Measurements from ENCODE around the gene MTR.

MTR gene

GRCh38 chr1:236795035-236795756, at the start of gene MTR:
MTR (plus strand) TSS chr1:236795292; CDS start chr1:236795704, 412 bp downstream.
- peak; percentile 95 for DNase-seq

DNA sequence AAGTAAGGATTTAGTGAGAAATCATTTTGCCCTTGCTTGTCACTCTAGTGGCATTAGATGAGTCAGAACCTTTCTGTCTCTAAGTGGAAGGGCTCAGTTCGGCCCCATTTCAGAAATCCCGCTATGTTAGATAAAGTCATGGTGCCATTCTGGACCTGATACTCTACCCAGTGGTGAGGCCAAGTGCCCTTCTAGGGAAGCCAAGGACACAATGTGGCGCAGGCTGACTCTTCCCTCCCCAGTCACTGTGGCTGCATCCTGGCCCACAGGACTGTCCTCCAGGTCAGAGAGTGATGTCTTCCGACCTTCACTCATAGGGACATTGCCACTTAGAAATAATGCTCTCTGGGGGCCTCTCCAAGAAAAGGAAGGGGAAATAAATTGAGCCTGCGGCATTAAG, 48.3 kb upstream of the MTR start:
- DNase-seq = no peak

DNA sequence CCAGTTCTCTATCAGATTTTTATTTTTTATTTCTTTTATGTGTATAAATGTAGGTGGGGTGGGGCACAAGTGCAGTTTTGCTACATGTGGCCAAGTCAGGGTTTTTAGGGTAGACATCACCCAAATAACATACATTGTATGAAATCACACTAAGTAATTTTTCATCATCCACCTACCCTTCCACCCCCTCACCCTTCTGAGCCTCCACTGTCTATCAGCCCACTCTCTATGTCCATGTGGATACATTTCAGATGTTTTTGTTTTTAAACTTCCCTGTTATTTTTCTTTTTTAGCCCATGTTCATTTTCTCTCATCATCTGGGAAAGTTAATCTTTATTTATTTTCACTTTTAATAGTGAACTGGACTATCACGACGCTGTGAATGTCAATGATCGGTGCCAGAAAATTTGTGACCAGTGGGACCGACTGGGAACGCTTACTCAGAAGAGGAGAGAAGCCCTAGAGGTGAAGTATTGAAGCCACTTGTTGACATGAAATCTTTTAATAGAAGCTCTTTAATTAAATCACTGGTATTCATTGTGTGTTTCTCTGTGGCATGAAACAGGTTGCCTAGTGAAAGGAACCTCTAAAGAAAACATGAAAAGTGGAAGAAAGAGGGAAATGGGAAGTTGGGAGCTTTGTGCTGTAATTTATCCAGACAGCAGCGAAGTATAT, 47.6 kb upstream of the MTR start:
- DNase-seq = no peak

DNA sequence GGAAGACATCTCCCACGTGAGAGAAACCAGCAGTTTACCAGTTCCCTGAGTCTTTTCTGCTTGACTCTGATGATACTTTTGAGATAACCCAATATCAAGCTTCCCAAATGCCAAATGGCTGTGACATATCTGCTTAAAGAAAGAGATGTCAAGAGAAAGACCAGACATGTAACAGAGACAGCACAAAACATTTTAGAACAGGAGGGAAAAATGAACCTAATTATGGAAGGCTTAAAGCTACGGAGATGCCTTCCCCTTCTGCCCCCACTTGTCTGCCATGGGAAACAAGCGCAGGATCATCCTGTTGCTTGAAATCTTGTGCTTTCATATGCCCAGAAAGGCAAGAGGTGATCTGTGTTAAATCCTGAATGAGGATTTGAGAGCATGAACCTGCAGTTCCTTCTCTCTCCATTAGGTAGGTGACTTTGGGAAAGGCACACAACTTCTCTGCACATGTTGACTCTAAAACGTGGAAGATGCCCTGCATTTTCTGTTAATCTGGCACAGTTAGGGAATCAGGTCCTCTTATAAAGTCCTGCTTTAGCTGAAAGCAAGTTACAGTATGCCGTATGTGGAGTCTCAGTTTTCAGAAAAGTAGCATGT, 46.7 kb upstream of the MTR start:
- DNase-seq = no peak

- DNase-seq = no peak
These were observed 44.2 kb upstream of the MTR start for GRCh38 chr1:236750928-236751327.

DNA sequence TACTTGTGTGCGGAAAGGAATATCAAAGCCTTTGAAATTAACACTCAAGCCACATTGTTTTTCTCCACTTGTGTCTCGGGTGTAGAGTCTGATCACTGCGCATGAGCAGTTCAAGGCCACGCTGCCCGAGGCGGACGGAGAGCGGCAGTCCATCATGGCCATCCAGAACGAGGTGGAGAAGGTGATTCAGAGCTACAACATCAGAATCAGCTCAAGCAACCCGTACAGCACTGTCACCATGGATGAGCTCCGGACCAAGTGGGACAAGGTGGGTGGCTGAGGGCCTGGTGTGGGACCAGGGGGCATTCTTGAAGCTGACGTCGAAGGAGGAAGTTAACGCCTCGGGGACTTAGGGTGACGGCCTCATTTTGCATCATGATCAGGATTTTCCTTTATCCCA, 43.7 kb upstream of the MTR start:
- no peak for DNase-seq

- DNase-seq = no peak
These were observed 43.2 kb upstream of the MTR start for GRCh38 chr1:236751935-236752334.

DNA sequence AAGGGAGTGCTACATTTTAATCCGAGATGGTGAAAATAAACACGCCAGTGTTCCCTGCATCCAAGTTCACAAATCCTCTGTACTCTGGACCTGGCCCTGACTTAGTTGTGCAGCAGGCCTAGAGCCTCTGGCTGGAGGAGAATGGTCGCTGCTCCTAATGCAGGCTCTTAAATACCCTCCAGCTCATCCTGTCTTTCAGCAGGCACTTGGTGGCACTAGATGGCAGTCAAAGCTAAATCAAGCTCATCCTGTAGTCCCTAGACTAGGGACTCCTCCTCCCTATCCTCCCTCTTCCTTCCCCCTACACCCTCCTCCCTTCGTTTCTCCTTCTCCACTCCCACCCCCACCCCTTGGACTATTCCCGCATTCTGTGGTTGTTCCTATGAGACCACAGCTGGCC, 41.6 kb upstream of the MTR start:
- no peak for DNase-seq

- DNase-seq = no peak
These were observed 41.1 kb upstream of the MTR start for GRCh38 chr1:236753964-236754363.

DNA sequence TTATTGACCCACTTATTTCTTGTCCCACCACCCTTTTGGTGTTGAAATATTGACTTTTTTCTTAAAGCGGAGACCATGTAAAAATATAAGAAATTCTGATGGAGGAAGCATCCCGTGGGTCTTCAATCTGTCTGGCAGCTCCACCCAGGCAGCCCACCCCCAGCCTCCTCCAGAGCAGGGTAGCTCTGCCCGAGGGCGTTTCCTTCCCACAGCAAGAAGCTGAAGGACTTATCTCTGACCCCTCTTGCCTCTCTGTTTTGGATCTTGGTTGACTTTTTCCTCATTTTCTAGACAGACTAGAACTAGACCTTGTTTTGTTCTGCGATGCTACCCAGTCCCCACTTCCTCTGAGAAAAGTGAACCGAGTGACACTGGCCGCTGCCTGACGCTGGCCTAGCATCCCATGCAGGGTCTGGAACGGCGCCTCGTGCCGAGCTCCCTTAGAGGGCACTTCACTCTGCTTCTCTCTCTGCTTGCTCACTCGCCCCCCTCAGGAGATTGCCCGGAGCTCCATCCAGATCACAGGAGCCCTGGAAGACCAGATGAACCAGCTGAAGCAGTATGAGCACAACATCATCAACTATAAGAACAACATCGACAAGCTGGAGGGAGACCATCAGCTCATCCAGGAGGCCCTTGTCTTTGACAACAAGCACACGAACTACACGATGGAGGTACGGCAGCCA, 40.4 kb upstream of the MTR start:
- DNase-seq = no peak

- DNase-seq = no peak
These were observed 37.5 kb upstream of the MTR start for GRCh38 chr1:236757640-236758039.

DNA sequence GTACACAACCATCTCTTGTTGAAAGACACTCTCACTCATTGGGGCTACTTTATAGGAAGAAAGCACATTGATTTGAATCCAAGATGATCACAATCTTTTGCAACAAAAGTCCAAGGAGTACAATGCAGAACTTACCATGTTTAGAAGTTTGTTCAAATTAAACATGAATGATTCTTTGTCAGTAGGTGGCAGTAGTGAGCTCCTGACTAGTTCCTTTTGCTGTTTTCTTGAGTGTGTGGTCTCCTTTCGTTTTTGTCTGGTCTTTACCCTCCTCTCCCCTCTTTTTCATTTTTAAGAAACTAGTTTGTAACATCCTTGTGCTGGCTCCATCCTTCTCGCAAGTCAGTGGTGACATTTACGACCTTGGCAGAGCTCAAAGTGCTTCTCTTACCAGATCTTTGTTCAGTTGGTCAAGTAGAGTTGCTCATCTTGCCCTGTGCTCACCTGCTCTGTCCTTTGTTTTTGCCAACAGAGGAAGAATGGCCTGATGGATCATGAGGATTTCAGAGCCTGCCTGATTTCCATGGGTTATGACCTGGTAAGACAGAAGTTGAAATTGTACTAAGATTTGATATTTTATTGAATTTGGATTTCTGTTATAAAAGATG, 35.7 kb upstream of the MTR start:
- DNase-seq = no peak

DNA sequence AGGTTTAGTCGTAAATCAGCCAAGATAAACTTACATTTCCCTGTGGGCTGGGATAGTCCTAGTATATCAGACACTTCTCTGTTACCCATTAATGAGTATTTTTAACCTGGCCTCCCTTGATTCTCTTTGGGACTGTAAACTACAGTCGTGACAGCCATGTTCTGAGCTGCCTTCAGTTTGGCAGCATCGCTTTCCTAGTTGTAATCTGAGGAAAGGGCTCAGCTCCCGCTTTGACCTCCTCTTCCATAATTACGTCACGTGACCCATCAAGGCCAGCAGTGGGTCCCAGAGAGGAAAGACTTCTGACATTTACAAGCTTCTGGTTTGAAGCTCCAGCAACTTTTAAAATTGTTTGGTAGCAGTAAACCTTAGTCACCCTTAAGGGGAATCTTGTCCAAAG, 34.6 kb upstream of the MTR start:
- DNase-seq = no peak

- DNase-seq = no peak
These were observed 34.1 kb upstream of the MTR start for GRCh38 chr1:236760986-236761385.

GRCh38 chr1:236761397-236762132, 33.5 kb upstream of the MTR start:
- no peak for DNase-seq

GRCh38 chr1:236762410-236762809, 32.7 kb upstream of the MTR start:
- no peak for DNase-seq

DNA sequence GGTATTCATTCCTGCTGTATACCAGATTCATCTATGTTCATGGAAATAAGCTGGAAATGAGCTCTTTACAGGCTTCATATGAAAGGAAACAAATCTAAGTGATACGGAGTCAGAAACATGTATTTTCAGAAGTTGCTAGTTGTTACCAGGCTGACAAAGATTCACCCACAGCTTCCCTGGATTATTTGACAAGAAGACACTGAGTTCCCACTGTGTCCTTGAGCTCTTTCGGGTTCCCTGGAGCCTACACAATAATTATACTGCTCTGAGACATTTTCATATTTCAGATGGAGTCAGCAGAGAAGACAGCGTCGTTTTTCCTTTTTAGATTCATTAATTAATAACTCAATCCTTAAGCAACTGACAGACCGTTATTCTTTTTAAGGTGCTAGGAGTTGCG, 29.3 kb upstream of the MTR start:
- DNase-seq = no peak

DNA sequence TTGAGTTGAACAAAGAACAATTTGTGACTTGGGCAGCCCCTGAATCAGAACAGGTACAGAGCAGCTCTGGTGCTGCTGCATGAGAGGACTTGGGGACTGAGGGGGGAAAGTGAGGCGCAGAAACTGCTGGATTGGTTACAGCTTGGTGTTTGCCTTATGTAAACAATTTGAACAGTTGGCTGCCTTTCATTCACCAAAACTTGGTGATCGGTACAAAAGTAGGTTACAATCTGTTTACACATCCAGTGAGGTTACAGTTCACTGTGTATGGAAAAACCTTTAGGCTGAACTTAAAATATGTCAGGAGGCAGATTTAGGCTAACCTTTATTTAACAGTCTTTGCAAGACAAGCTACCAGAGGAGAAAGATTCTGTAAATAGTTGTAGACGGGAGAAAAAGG, 28.6 kb upstream of the MTR start:
- DNase-seq = no peak

DNA sequence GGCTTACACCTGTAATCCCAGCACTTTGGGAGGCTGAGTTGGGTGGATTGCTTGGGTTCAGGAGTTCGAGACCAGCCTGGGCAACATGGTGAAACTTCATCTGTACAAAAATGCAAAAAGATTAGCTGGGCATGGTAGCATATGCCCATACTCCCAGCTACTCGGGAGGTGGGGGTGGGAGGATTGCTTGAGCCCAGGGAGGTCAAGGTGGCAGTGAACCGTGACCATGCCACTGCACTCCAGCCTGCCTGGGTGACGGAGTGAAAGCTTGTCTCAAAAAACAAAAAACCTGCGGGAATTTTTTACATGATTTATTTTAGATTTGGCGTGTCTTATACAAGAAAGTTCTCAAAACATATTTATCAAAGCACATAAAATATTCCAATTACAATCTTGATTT, 27.8 kb upstream of the MTR start:
- no peak for DNase-seq

- DNase-seq = no peak
These were observed 26.5 kb upstream of the MTR start for GRCh38 chr1:236768601-236769000.

GRCh38 chr1:236773919-236774318, 21.2 kb upstream of the MTR start:
- no peak for DNase-seq

DNA sequence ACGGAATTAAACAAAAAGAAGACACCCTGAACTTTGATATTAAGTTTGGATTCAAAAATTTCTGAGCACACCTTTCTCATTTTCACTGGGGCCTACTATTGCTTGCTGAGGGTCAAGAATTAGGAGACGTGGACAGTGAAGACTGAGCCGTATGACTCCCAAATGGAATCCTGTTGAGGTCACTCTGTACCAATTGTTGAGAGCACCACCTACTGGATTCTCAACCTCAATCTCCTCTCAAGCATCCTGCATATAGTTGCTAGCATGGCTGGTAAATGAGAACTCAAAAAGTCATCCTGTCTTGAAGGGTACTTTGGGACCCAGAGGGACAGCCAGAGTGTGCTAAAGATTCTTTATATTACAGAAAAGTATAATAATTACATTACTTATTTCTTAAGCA, 20.2 kb upstream of the MTR start:
- no peak for DNase-seq

DNA sequence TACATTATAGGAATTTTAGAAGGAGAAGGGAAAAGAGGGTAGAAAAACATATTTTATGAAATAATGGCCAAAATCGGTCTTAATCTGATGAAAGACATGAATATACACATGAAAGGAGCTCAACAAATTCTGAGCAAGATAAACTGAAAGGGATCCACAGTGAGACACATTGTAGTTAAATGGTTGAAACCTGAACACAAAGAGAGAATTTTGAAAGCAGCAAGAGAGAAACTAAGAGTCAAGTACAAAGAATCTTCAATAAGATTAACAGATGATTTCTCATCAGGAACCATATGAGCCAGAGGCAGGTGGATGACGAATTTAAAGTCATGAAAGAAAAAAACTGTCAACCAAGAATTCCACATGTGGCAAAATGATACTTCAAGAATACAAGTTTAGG, 15.8 kb upstream of the MTR start:
- no peak for DNase-seq

Measured in NK-92 treated with Interleukin-12 subunit alpha and Interleukin-12 subunit beta, amount 100 ng/mL, for 24 hours (cell line).